ENCODE results near the gene LY6G6C. TPM values are rescaled to one million over a fixed set of nuclear protein-coding genes. Genes with fewer than 3 reads are reported as not detected.

The LY6G6C gene
- polyA plus RNA-seq, 3 donors = 0.27 TPM; not detected in 2

GRCh38 chr6:31681135-31681671 lies 40.3 kb downstream of the LY6G6C start:
- H3K36me3 ChIP-seq (replicated peaks in 1 of 2; ENCODE audit: control insufficient read depth in 1 of 2, insufficient read depth in 2 of 2, low read length in 2 of 2) = peaks cover 5 to 22% of the 10 kb centered on the region in 2 donors
- TF ChIP-seq CTCF (IDR thresholded peaks at IDR 0.05) = no peak
- peaks cover 8 to 10% (median 10%) of the 10 kb centered on the region in 3 donors for H3K27me3 Mint-ChIP-seq (ENCODE audit: low read depth in 3 of 3)
- 0% methylated on average over 32 of the region's 40 CpGs for WGBS (ENCODE audit: insufficient coverage)
- peaks cover 26 to 28% of the 10 kb centered on the region in 2 donors for H3K4me1 ChIP-seq (ENCODE audit: control insufficient read depth in 1 of 2, insufficient read depth in 2 of 2, low read length in 2 of 2)
- H2AFZ ChIP-seq (ENCODE audit: insufficient read depth, low read depth, low read length, poor library complexity, severe bottlenecking) = peak overlapping the region; percentile 95
- peak in 2 of 3 donors; percentile 39 to 48 for DNase-seq
- peak overlapping the region; percentile 14 to 77 (median 42) for H3K27ac Mint-ChIP-seq
- no peaks in the 10 kb centered on the region for H3K9me3 ChIP-seq (replicated peaks in 1 of 2; ENCODE audit: control insufficient read depth in 1 of 2, insufficient read depth in 1 of 2, low read length in 2 of 2)
- peaks cover 18 to 27% of the 10 kb centered on the region in 2 donors for H3K36me3 Mint-ChIP-seq
- H3K9me3 Mint-ChIP-seq = peaks cover 0 to 4% (median 0%) of the 10 kb centered on the region in 7 donors
- H3K4me3 ChIP-seq (replicated peaks in 1 of 3; ENCODE audit: low read depth in 2 of 3, low read length in 3 of 3) = peak overlapping the region; percentile 41 to 76 (median 65)
- no peaks in the 10 kb centered on the region for H3K79me2 ChIP-seq (ENCODE audit: insufficient read depth, low read length)
- peak overlapping the region; percentile 57 for H3K9ac ChIP-seq (ENCODE audit: insufficient read depth, low read length, poor library complexity, severe bottlenecking)
- H4K20me1 ChIP-seq (ENCODE audit: insufficient read depth, low read length) = no peaks in the 10 kb centered on the region
- H3K4me3 Mint-ChIP-seq = peak overlapping the region; percentile 84 to 91
- H3K4me2 ChIP-seq (replicated peaks; ENCODE audit: extremely low read depth, low read length, poor library complexity, severe bottlenecking) = peak overlapping the region; percentile 93
- H3K27me3 ChIP-seq (ENCODE audit: control insufficient read depth in 2 of 2, insufficient read depth in 2 of 2, low read length in 2 of 2) = peaks cover 0 to 4% of the 10 kb centered on the region in 2 donors
- intact Hi-C loops (cut with micrococcal nuclease) = loop anchor here (2.0 to 5.0 kb wide), 3 partner anchors 46 to 186 kb away; no protein-coding TSS in a partner anchor
- peak overlapping the region in 1 of 2 donors; percentile 17 for H3K27ac ChIP-seq (ENCODE audit: low read depth in 1 of 2, low read length in 2 of 2)
- H3K4me1 Mint-ChIP-seq = peaks cover 35% of the 10 kb centered on the region

- peaks cover 37% of the 10 kb centered on the region for H3K4me1 Mint-ChIP-seq
- no peaks in the 10 kb centered on the region for H3K9me3 ChIP-seq (replicated peaks in 1 of 2; ENCODE audit: control insufficient read depth in 1 of 2, insufficient read depth in 1 of 2, low read length in 2 of 2)
- peaks cover 0 to 4% of the 10 kb centered on the region in 2 donors for H3K27me3 ChIP-seq (ENCODE audit: control insufficient read depth in 2 of 2, insufficient read depth in 2 of 2, low read length in 2 of 2)
- peaks cover 8 to 10% (median 10%) of the 10 kb centered on the region in 3 donors for H3K27me3 Mint-ChIP-seq (ENCODE audit: low read depth in 3 of 3)
- peak within 1 kb of the TSS in 1 of 2 donors; percentile 17 for H3K27ac ChIP-seq (ENCODE audit: low read depth in 1 of 2, low read length in 2 of 2)
- H3K4me3 Mint-ChIP-seq = peak within 1 kb of the TSS; percentile 84 to 91
- peak within 1 kb of the TSS; percentile 93 for H3K4me2 ChIP-seq (replicated peaks; ENCODE audit: extremely low read depth, low read length, poor library complexity, severe bottlenecking)
- peaks cover 0 to 4% (median 0%) of the 10 kb centered on the region in 7 donors for H3K9me3 Mint-ChIP-seq
- peak within 1 kb of the TSS; percentile 57 for H3K9ac ChIP-seq (ENCODE audit: insufficient read depth, low read length, poor library complexity, severe bottlenecking)
- peaks cover 12 to 22% of the 10 kb centered on the region in 2 donors for H3K36me3 Mint-ChIP-seq
- peaks cover 26 to 28% of the 10 kb centered on the region in 2 donors for H3K4me1 ChIP-seq (ENCODE audit: control insufficient read depth in 1 of 2, insufficient read depth in 2 of 2, low read length in 2 of 2)
- peak within 1 kb of the TSS; percentile 41 to 76 (median 65) for H3K4me3 ChIP-seq (replicated peaks in 1 of 3; ENCODE audit: low read depth in 2 of 3, low read length in 3 of 3)
- H3K27ac Mint-ChIP-seq = peak within 1 kb of the TSS; percentile 14 to 79 (median 72)
- peak; percentile 74 to 79 (median 76) for DNase-seq
- peaks cover 3 to 15% of the 10 kb centered on the region in 2 donors for H3K36me3 ChIP-seq (replicated peaks in 1 of 2; ENCODE audit: control insufficient read depth in 1 of 2, insufficient read depth in 2 of 2, low read length in 2 of 2)
- no peaks in the 10 kb centered on the region for H4K20me1 ChIP-seq (ENCODE audit: insufficient read depth, low read length)
- H2AFZ ChIP-seq (ENCODE audit: insufficient read depth, low read depth, low read length, poor library complexity, severe bottlenecking) = peak within 1 kb of the TSS; percentile 95
- intact Hi-C loops (cut with micrococcal nuclease) = loop anchor here (2.0 to 5.0 kb wide), 3 partner anchors 46 to 187 kb away; no protein-coding TSS in a partner anchor
- no peaks in the 10 kb centered on the region for H3K79me2 ChIP-seq (ENCODE audit: insufficient read depth, low read length)
- peak; percentile 72 for TF ChIP-seq CTCF (IDR thresholded peaks at IDR 0.05)
- WGBS (ENCODE audit: insufficient coverage) = 7% methylated on average over 14 of the region's 17 CpGs
Observed at GRCh38 chr6:31680226-31681134, 41.1 kb downstream of the LY6G6C start, which contains the start of gene LY6G5C. Gene LY6G5C (minus strand): TSS chr6:31681067. CDS start chr6:31680373, 694 bp downstream.

All from CD14-positive monocyte (primary cell).